T-helper 2 cell treated with Interferon-gamma antibody and Interleukin-4, amounts not matched to agents 100 ng/mL and 5 ng/mL, for 36 hours (primary cell): ENCODE data around the gene PRORP. TPM values are rescaled to one million over a fixed set of nuclear protein-coding genes. Genes with fewer than 3 reads are reported as not detected.

ENCODE experiments used
- total RNA-seq: library from RNA; stranded (reverse); gene quantifications from 2 replicates; pipeline ENCODE4 v1.2.3, GENCODE V29; 2022

PRORP gene
- total RNA-seq, 1 donor from 2014 or later, result 43.0 TPM

Other genes starting within 250 kb of the PRORP start
- 55.6 and 62.1 TPM in 2 replicates for gene BAZ1A, start 247.2 kb upstream of the PRORP start, total RNA-seq
- 68.1 and 69.4 TPM in 2 replicates for gene SRP54, start 139.6 kb upstream of the PRORP start, total RNA-seq
- 37.3 and 38.5 TPM in 2 replicates for gene FAM177A1, start 76.3 kb upstream of the PRORP start, total RNA-seq
- 46.0 and 46.4 TPM in 2 replicates for gene PPP2R3C, start 562 bp upstream of the PRORP start, total RNA-seq
- 268 and 274 TPM in 2 replicates for gene PSMA6, start 169.8 kb downstream of the PRORP start, total RNA-seq